Measurements from ENCODE around the gene ATAD3C. TPM values are rescaled to one million over a fixed set of nuclear protein-coding genes. Genes with fewer than 3 reads are reported as not detected.

The ATAD3C gene
- total RNA-seq, 1 donor from 2014 or later: 2.8 TPM

DNA sequence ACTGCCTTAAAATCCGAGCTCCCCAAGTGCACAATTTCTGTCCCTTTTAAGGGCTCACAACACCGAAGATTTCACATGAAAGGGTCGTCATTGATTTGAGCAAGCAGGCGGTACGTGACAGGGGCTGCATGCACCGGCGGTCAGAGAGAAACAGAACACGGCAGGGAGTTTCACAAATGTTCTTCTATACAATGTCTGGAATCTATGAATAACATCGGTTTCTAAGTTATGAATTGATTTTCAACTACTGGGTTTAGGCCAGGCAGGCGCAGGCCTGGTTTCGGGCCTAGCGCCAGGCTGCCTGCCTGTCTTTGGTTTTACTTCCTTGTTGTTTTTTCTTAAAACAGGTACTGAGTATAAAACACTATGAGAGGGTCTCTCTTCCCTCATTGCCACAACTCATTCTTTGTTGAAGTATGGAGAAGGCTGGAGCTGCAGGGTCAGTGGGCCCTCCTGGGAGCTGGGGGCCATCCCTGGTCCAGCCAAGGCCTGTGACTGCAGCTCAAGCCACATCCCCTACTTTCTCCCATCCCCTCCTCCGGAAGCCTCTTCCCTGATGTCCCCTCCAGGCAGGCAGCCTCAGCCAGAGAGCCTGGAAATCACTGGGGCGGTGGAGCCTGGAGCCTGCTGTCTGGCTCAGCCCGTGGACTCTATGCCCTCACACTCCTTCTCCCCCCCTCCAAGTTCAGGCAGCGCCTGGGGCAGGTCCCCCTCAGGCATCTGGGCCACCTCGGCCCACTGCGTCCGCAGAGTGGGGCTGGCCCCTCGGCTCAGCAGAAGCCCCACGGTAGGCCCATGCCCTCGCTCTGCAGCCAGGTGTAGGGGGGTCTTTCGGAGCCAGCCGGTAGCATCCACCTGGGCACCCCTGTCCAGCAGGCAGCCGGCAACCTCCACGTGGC lies 30.8 kb upstream of the ATAD3C start:
- peaks cover 17% of the 10 kb centered on the region for H3K4me1 ChIP-seq
- H3K4me3 ChIP-seq: no peak overlapping the region
- no peaks in the 10 kb centered on the region for H3K27me3 ChIP-seq (ENCODE audit: low read depth)
- TF ChIP-seq, protein P1, sequence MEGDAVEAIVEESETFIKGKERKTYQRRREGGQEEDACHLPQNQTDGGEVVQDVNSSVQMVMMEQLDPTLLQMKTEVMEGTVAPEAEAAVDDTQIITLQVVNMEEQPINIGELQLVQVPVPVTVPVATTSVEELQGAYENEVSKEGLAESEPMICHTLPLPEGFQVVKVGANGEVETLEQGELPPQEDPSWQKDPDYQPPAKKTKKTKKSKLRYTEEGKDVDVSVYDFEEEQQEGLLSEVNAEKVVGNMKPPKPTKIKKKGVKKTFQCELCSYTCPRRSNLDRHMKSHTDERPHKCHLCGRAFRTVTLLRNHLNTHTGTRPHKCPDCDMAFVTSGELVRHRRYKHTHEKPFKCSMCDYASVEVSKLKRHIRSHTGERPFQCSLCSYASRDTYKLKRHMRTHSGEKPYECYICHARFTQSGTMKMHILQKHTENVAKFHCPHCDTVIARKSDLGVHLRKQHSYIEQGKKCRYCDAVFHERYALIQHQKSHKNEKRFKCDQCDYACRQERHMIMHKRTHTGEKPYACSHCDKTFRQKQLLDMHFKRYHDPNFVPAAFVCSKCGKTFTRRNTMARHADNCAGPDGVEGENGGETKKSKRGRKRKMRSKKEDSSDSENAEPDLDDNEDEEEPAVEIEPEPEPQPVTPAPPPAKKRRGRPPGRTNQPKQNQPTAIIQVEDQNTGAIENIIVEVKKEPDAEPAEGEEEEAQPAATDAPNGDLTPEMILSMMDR (IDR thresholded peaks at IDR 0.05; ENCODE audit: borderline replicate concordance): no peak
- no peak overlapping the region for H3K27ac ChIP-seq (replicated peaks)
- no peaks in the 10 kb centered on the region for H3K36me3 ChIP-seq
- DNase-seq: no peak
- H3K9me3 ChIP-seq (replicated peaks): no peaks in the 10 kb centered on the region
- intact Hi-C loops (cut with micrococcal nuclease): no loop called here

DNA sequence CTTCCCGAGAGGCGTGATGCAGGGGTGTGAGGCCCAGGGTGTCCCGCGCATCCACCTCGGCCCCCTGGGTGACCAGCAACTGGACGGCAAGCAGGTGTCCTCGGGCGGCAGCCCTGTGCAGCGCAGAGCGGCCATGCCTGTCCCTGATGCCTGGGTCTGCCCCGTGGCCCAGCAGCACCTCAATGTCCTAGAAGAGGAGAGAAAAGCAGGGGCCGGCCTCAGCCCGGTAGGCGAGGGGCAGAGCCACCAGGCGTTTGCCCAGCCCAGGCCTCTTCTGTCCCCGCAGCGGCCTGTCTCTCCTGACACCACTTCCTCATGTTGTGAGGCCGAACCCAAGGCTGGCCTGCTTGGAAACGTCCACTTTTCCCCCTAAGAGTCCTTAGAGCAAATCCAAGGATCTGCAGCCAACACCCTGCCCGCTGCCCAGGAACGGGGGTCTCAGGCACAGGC lies 30.1 kb upstream of the ATAD3C start:
- peak overlapping the region; percentile 64 for H3K4me3 ChIP-seq
- no peaks in the 10 kb centered on the region for H3K9me3 ChIP-seq (replicated peaks)
- TF ChIP-seq, protein P1 (IDR thresholded peaks at IDR 0.05; ENCODE audit: borderline replicate concordance): no peak
- H3K36me3 ChIP-seq: no peaks in the 10 kb centered on the region
- intact Hi-C loops (cut with micrococcal nuclease): no loop called here
- no peaks in the 10 kb centered on the region for H3K27me3 ChIP-seq (ENCODE audit: low read depth)
- no peak for DNase-seq
- peak overlapping the region; percentile 78 for H3K27ac ChIP-seq (replicated peaks)
- H3K4me1 ChIP-seq: peaks cover 17% of the 10 kb centered on the region

DNA sequence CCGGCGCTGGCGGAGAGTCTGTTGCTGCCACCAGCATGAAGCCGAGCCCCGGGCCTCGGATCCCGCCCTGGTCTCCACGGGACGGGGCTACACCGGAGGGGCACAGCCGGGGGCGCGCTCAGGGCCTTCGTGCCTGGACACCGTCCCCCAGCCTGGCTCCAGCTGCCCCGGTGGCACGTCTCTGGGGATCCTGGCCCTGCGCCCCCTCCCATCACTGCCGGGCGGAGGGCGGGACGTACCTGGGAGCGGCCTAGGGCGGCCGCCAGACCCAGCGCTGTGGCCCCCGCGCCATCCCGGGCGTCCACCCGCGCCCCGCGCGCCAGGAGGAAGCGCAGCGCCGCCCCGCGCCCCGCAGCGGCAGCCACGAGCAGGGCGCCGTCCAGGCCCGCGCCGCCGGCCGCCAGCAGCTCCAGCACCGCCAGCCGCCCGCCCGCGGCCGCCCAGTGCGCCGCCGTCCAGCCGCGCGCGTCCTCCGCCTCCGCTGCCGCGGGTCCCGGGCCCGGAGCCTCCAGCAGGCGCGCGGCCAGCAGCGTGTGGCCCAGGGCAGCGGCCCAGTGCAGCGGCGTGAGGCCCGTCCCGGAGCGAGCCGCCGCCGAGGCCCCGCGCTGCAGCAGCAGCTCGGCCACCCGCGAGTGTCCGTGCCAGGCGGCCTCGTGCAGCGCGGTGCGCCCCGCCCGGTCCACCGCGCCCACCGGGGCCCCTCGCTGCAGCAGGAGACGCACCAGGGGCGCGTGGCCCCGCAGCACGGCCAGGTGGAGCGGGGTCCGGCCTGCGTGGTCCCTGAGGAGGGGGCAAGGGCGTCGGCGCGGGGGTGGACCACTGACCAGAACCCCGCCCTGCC lies 29.5 kb upstream of the ATAD3C start:
- H3K4me1 ChIP-seq: peaks cover 17% of the 10 kb centered on the region
- TF ChIP-seq, protein P1 (IDR thresholded peaks at IDR 0.05; ENCODE audit: borderline replicate concordance): peak; percentile 27
- H3K27ac ChIP-seq (replicated peaks): peak overlapping the region; percentile 78
- H3K9me3 ChIP-seq (replicated peaks): no peaks in the 10 kb centered on the region
- no peak for DNase-seq
- no peaks in the 10 kb centered on the region for H3K36me3 ChIP-seq
- peak overlapping the region; percentile 64 for H3K4me3 ChIP-seq
- intact Hi-C loops (cut with micrococcal nuclease): no loop called here
- H3K27me3 ChIP-seq (ENCODE audit: low read depth): no peaks in the 10 kb centered on the region

DNA sequence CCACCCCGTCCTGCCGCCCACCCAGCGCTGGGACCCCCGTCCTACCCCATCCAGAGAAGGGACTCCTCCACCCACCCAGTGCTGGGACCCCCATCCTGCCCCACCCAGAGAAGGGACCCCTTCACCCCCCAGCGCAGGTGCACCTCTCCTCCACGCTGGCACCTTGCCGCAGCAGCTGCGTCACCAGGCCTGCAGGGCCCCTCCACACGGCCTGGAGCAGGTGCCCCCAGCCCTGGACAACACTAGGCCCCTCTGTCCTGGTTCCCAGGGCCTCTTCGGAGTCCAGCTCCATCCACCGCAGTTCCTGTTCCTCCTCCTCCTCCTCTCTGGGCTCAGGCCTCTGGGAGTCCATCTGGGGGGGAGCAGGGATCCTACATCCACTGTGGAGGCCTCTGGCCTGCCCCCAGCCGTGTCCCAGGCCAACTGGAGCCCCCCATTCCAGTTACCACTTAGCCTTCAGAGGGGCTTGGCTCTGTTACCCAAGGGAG lies 28.8 kb upstream of the ATAD3C start:
- no peaks in the 10 kb centered on the region for H3K36me3 ChIP-seq
- no peak for DNase-seq
- TF ChIP-seq, protein P1 (IDR thresholded peaks at IDR 0.05; ENCODE audit: borderline replicate concordance): no peak

DNA sequence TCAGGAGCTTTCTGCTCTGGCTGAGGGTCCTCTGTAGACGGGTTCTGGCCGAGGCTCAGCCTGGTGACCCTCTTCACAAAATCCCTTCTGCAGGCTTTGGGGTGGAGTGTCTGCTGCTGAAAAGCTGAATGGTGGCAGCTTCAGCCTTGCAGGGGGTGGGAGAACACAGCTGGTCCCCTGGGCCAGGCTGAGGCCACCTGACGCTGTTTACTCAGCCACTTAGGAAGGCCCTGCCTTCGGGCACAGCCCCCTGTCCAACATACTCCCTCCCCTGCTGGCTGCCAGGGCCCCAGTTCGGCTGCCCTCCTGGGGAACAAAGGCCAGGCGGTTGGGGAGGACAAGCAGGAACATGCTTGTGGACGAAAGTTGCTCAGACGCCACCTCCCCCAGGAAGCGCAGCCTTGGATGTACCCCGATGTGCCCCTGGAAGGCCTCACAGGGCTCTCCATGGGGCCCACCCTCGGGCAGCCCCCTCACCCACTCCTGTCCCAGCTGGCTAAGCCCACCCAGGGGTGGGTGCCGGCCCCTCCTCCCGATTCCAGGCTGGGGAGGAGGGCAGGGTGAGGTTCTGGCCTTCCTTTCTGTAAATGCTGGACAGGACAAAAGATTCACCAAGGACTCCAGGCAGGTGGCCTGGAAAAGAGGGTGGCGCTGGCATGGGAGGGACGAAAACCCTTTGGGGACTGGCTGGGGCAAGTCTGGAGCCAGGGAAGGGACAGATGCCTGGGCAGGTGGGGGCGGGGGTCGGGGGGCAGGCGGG lies 28.2 kb upstream of the ATAD3C start, which contains the start of gene ANKRD65:
Gene ANKRD65, minus strand, starts transcription at position 130 of the 760 bp plus-strand sequence. CDS start 271 bp downstream, outside the sequence.
- no peak for DNase-seq
- Histone ChIP-seq H3K36me3 (no peaks in the 10 kb centered on the region), H3K27me3 (ENCODE audit: low read depth) (peaks cover 9% of the 10 kb centered on the region), H3K4me1 (peaks cover 17% of the 10 kb centered on the region), H3K27ac (replicated peaks) (peak within 1 kb of the TSS; percentile 63), H3K4me3 (peak within 1 kb of the TSS; percentile 64), H3K9me3 (replicated peaks) (no peaks in the 10 kb centered on the region)
- intact Hi-C loops (cut with micrococcal nuclease): no loop called here
- TF ChIP-seq, protein P1 (IDR thresholded peaks at IDR 0.05; ENCODE audit: borderline replicate concordance): no peak

More for the DNA sequence above, 28.8 kb upstream of the ATAD3C start:
- intact Hi-C loops (cut with micrococcal nuclease): no loop called here
- peak overlapping the region; percentile 63 for H3K27ac ChIP-seq (replicated peaks)
- H3K27me3 ChIP-seq (ENCODE audit: low read depth): peaks cover 3% of the 10 kb centered on the region
- peaks cover 17% of the 10 kb centered on the region for H3K4me1 ChIP-seq
- no peaks in the 10 kb centered on the region for H3K9me3 ChIP-seq (replicated peaks)
- H3K4me3 ChIP-seq: peak overlapping the region; percentile 64
